K562 (cell line): Measurements from ENCODE around the gene PIP4K2A.

Source experiments
- EP300 ChIP-seq: IDR thresholded peaks from 2 replicates; pipeline ENCODE4 v1.6.1; 2012; ENCODE audit warnings: low read length, improper control_type of control experiment
- HDAC2 ChIP-seq: fragments of 450-650 bp; IDR thresholded peaks from 2 replicates; pipeline ENCODE4 v1.6.1; 2016; ENCODE audit warnings: mild to moderate bottlenecking
- JUN ChIP-seq, 2 experiments: sonication (generic) in 1 of 2; formaldehyde crosslinking in 1 of 2; IDR thresholded peaks; 2 replicates each; pipeline versions ENCODE4 v1.6.1 to v1.8.0; 2012 to 2022; ENCODE audit warnings: borderline replicate concordance in 2 of 2, mild to moderate bottlenecking in 2 of 2, improper control_type of control experiment in 1 of 2, low read depth in 1 of 2, low read length in 1 of 2, missing genetic modification reagents in 1 of 2
- MTA1 ChIP-seq: fragments of 450-650 bp; IDR thresholded peaks from 2 replicates; pipeline ENCODE4 v1.6.1; 2017; ENCODE audit warnings: borderline replicate concordance
- SP1 ChIP-seq: sonication (generic); formaldehyde crosslinking; IDR thresholded peaks from 2 replicates; pipeline ENCODE4 v1.8.1; 2022; ENCODE audit warnings: mild to moderate bottlenecking, missing genetic modification reagents
- TAF15 ChIP-seq: fragments of 200-400 bp; formaldehyde crosslinking; IDR thresholded peaks from 2 replicates; pipeline ENCODE4 v1.6.1; 2017; ENCODE audit warnings: mild to moderate bottlenecking, low read depth, low read length, moderate library complexity
- TF ChIP-seq, protein P1 (sequence below): fragments of 450-650 bp; formaldehyde crosslinking; IDR thresholded peaks from 2 replicates; pipeline ENCODE4 v1.4.0; 2022; ENCODE audit warnings: missing genetic modification characterization

DNA sequence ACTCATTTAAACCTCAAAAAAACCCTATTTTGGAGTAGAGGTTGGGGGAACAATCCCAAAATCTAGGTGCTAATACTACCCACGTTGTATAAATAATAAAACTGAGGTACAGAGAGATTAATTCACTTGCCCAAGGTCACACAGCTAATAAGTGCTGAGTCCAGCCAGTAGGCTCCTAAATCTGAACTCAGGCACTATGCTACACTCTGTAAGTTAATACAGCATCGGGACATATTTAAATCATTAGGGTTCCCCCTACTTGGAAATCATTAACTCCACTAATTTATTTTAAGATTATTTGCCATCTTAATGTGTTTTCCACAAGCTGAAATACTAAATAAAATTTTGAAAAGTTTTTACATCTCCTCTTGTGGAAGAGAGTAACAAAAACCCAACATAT lies 24.2 kb downstream of the PIP4K2A start:
- no peak for TF ChIP-seq JUN (IDR thresholded peaks at IDR 0.05; ENCODE audit: borderline replicate concordance, low read depth, low read length)
- no peak for TF ChIP-seq JUN (CRISPR knock-in tag; IDR thresholded peaks at IDR 0.05; ENCODE audit: borderline replicate concordance)
- TF ChIP-seq HDAC2: no peak
- TF ChIP-seq MTA1: no peak
- TF ChIP-seq EP300: no peak
- TF ChIP-seq SP1 (CRISPR knock-in tag): no peak
- no peak for TF ChIP-seq TAF15
- TF ChIP-seq, protein P1, sequence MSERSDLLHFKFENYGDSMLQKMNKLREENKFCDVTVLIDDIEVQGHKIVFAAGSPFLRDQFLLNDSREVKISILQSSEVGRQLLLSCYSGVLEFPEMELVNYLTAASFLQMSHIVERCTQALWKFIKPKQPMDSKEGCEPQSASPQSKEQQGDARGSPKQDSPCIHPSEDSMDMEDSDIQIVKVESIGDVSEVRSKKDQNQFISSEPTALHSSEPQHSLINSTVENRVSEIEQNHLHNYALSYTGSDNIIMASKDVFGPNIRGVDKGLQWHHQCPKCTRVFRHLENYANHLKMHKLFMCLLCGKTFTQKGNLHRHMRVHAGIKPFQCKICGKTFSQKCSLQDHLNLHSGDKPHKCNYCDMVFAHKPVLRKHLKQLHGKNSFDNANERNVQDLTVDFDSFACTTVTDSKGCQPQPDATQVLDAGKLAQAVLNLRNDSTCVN (CRISPR knock-in tag): no peak
